ENCODE results near the gene KRT6A. TPM values are rescaled to one million over a fixed set of nuclear protein-coding genes. Genes with fewer than 3 reads are reported as not detected.

KRT6A gene
- total and polyA plus RNA-seq, 9 of the 15 experiments (the other 6 are each of a cell fraction or from before 2014, with no cell fraction given) = 0.26 TPM; not detected in 8

GRCh38 chr12:52461693-52462092, 31.4 kb downstream of the KRT6A start:
- no peak overlapping the region for H3K27ac ChIP-seq (ENCODE audit: extremely low read depth, low read depth, low read length)
- no peaks in the 10 kb centered on the region for H3K36me3 ChIP-seq (ENCODE audit: control insufficient read depth, insufficient read depth, low read length)
- no peak overlapping the region for H2AFZ ChIP-seq (ENCODE audit: low read depth, low read length)
- no TSS peak for BruUV-seq (replicated peaks)
- H3K4me3 ChIP-seq = no peak overlapping the region
- no peaks in the 10 kb centered on the region; a peak in 1 of 5 replicates for H3K27me3 ChIP-seq (ENCODE audit: control insufficient read depth in 2 of 2, insufficient read depth in 2 of 2, low read length in 2 of 2)
- no peaks in the 10 kb centered on the region for H3K9me3 ChIP-seq (replicated peaks; ENCODE audit: control insufficient read depth, insufficient read depth, low read depth, low read length)
- H3K4me2 ChIP-seq (ENCODE audit: insufficient read depth, low read length) = no peak overlapping the region
- no peaks in the 10 kb centered on the region for H3K9me1 ChIP-seq (ENCODE audit: control insufficient read depth, insufficient read depth, low read length)
- WGBS (ENCODE audit: insufficient coverage, low coverage, missing lambda C conversion rate) = 2% methylated on average over 5 of the region's 5 CpGs
- no peaks in the 10 kb centered on the region for H3K79me2 ChIP-seq (ENCODE audit: control insufficient read depth, insufficient read depth, low read length)
- ChIA-PET CTCF (ENCODE audit: low intra/inter-chr PET ratio) (no interaction called here), POLR2A (no interaction called here)
- H3K9ac ChIP-seq (ENCODE audit: insufficient read depth in 1 of 2, low read depth in 2 of 2, low read length in 2 of 2) = no peak overlapping the region
- intact Hi-C loops (cut with micrococcal nuclease) (no loop called here), in situ Hi-C loops (cut with MboI) (no loop called here)
- TF ChIP-seq NFATC3 (IDR thresholded peaks at IDR 0.05) = no peak
- no peak for TF ChIP-seq CREB3 (tag; conservative IDR thresholded peaks at IDR 0.05; ENCODE audit: low read depth)
- H4K20me1 ChIP-seq (replicated peaks; ENCODE audit: control insufficient read depth, insufficient read depth, low read length) = no peaks in the 10 kb centered on the region
- ATAC-seq = no peak
- H3K4me1 ChIP-seq (replicated peaks in 1 of 2; ENCODE audit: control insufficient read depth in 2 of 2, insufficient read depth in 2 of 2, low read length in 2 of 2) = no peaks in the 10 kb centered on the region
- FAIRE-seq = no peak
- no peak for DNase-seq (ENCODE audit: extremely low read depth in 1 of 4, low spot score in 3 of 4)

- intact Hi-C loops (cut with micrococcal nuclease) (no loop called here), in situ Hi-C loops (cut with MboI) (no loop called here)
- TF ChIP-seq ZNF830 (CRISPR knock-in tag; IDR thresholded peaks at IDR 0.05) (no peak), BACH1 (tag; IDR thresholded peaks at IDR 0.05) (no peak)
- Histone ChIP-seq H3K4me1 (replicated peaks in 1 of 2; ENCODE audit: control insufficient read depth in 2 of 2, insufficient read depth in 2 of 2, low read length in 2 of 2) (no peaks in the 10 kb centered on the region), H3K79me2 (ENCODE audit: control insufficient read depth, insufficient read depth, low read length) (no peaks in the 10 kb centered on the region), H3K9me3 (replicated peaks; ENCODE audit: control insufficient read depth, insufficient read depth, low read depth, low read length) (no peaks in the 10 kb centered on the region), H3K9ac (ENCODE audit: insufficient read depth in 1 of 2, low read depth in 2 of 2, low read length in 2 of 2) (no peak overlapping the region), H4K20me1 (replicated peaks; ENCODE audit: control insufficient read depth, insufficient read depth, low read length) (no peaks in the 10 kb centered on the region), H2AFZ (ENCODE audit: low read depth, low read length) (no peak overlapping the region), H3K36me3 (ENCODE audit: control insufficient read depth, insufficient read depth, low read length) (no peaks in the 10 kb centered on the region), H3K27me3 (ENCODE audit: control insufficient read depth in 2 of 2, insufficient read depth in 2 of 2, low read length in 2 of 2) (no peaks in the 10 kb centered on the region), H3K4me3 (no peak overlapping the region), H3K9me1 (ENCODE audit: control insufficient read depth, insufficient read depth, low read length) (no peaks in the 10 kb centered on the region), H3K27ac (ENCODE audit: extremely low read depth, low read depth, low read length) (no peak overlapping the region), H3K4me2 (ENCODE audit: insufficient read depth, low read length) (no peak overlapping the region)
- ChIA-PET CTCF (ENCODE audit: low intra/inter-chr PET ratio) (no interaction called here), POLR2A (interaction anchor here (0.8 kb wide), 1 partner anchor 14 kb away, joined by 3 read pairs; no protein-coding TSS in a partner anchor)
- no peak for DNase-seq (ENCODE audit: extremely low read depth in 1 of 4, low spot score in 3 of 4)
- BruUV-seq (replicated peaks) = no TSS peak
- no peak for ATAC-seq
- FAIRE-seq = no peak
- WGBS (ENCODE audit: insufficient coverage, low coverage, missing lambda C conversion rate) = 1% methylated on average over 5 of the region's 5 CpGs
Observed at GRCh38 chr12:52458861-52459260, 34.2 kb downstream of the KRT6A start.
